GM18517 (cell line): ENCODE measurements around the gene PIAS4.
A peak's percentile ranks its signal among the peaks of the same experiment; 100 is the strongest.

Experiments used
- ATAC-seq: cut with Tn5 transposase; IDR thresholded peaks from one replicate; pipeline ENCODE4 v1.9.1; 2021; ENCODE audit warnings: mild to moderate bottlenecking, moderate library complexity; ENCODE audit not compliant: unreplicated experiment

Gene PIAS4

GRCh38 chr19:4058693-4059452 lies 51.3 kb downstream of the PIAS4 start:
- ATAC-seq, result no peak

- no peak for ATAC-seq
Observed at GRCh38 chr19:4059453-4059871, 51.9 kb downstream of the PIAS4 start.

GRCh38 chr19:4059891-4060620 lies 52.5 kb downstream of the PIAS4 start:
- no peak for ATAC-seq

GRCh38 chr19:4060621-4061177 lies 53.2 kb downstream of the PIAS4 start:
- no peak for ATAC-seq

- no peak for ATAC-seq
Observed at GRCh38 chr19:4061178-4061682, 53.7 kb downstream of the PIAS4 start.

- no peak for ATAC-seq
Observed at GRCh38 chr19:4061683-4062418, 54.3 kb downstream of the PIAS4 start.

- no peak for ATAC-seq
Observed at GRCh38 chr19:4062419-4063368, 55.2 kb downstream of the PIAS4 start.

- ATAC-seq, result no peak
Observed at GRCh38 chr19:4063369-4064148, 56.0 kb downstream of the PIAS4 start.

GRCh38 chr19:4064149-4064495 lies 56.6 kb downstream of the PIAS4 start:
- no peak for ATAC-seq

- no peak for ATAC-seq
Observed at GRCh38 chr19:4064496-4065260, 57.1 kb downstream of the PIAS4 start.

GRCh38 chr19:4065430-4066175 lies 58.1 kb downstream of the PIAS4 start:
- ATAC-seq, result peak; percentile 64

- no peak for ATAC-seq
Observed at GRCh38 chr19:4066176-4066606, 58.7 kb downstream of the PIAS4 start.

GRCh38 chr19:4066682-4067395 lies 59.3 kb downstream of the PIAS4 start, which contains the start of gene ZBTB7A:
TSS of gene ZBTB7A (minus strand) at chr19:4066899. CDS start at chr19:4055232, 11,667 bp downstream.
- ATAC-seq, result no peak

GRCh38 chr19:4067396-4068046 lies 60.0 kb downstream of the PIAS4 start:
- no peak for ATAC-seq

- no peak for ATAC-seq
Observed at GRCh38 chr19:4068047-4068966, 60.8 kb downstream of the PIAS4 start.
